ENCODE data around the gene LILRB4.
"Not testable (repeated sequence)": the region's sequence is repeated elsewhere in the genome, so short reads cannot be mapped to it uniquely, and the experiment has no call there.

Gene LILRB4

GRCh38 chr19:54696766-54697165 lies 34.0 kb downstream of the LILRB4 start:
- no peak for DNase-seq

- DNase-seq = not testable (repeated sequence)
These were observed 34.9 kb downstream of the LILRB4 start for GRCh38 chr19:54697716-54698115.

- no peak for DNase-seq
These were observed 42.1 kb downstream of the LILRB4 start for GRCh38 chr19:54704928-54705327.

GRCh38 chr19:54707962-54708361 lies 45.2 kb downstream of the LILRB4 start:
- no peak for DNase-seq

GRCh38 chr19:54708781-54709180 lies 46.0 kb downstream of the LILRB4 start:
- no peak for DNase-seq

- DNase-seq = no peak
These were observed 46.6 kb downstream of the LILRB4 start for GRCh38 chr19:54709212-54709948.

- not testable (repeated sequence) for DNase-seq
These were observed 47.2 kb downstream of the LILRB4 start for GRCh38 chr19:54709956-54710355.
